Astrocyte (in vitro differentiated cells and primary cell): Measurements from ENCODE around the gene FOXC2. TPM values are rescaled to one million over a fixed set of nuclear protein-coding genes. Genes with fewer than 3 reads are reported as not detected.

Source experiments
- DNase-seq: peaks from one replicate; pipeline ENCODE4 v3.0.0-alpha.2; 2010; ENCODE audit warnings: low read depth
- FAIRE-seq: peaks from 2 replicates; lab custom pipeline; 2011; peaks lifted over from hg19 to GRCh38; lab: Jason Lieb, UNC
- H2AFZ ChIP-seq: 2 replicates; pipeline ENCODE4 v1.6.0; 2012; ENCODE audit warnings: low read depth, low read length, inconsistent platforms
- H3K27ac ChIP-seq: 2 replicates; pipeline ENCODE4 v1.5.1; 2011; ENCODE audit warnings: low read depth, low read length, inconsistent platforms
- H3K27me3 ChIP-seq: 2 replicates; pipeline ENCODE4 v1.6.0; 2011; ENCODE audit warnings: low read length, inconsistent platforms; ENCODE audit not compliant: insufficient read depth
- H3K36me3 ChIP-seq: 2 replicates; pipeline ENCODE4 v1.5.1; 2011; ENCODE audit warnings: low read length, inconsistent platforms; ENCODE audit not compliant: insufficient read depth
- H3K4me1 ChIP-seq: 2 replicates; pipeline ENCODE4 v1.5.1; 2011; ENCODE audit warnings: low read length, inconsistent platforms; ENCODE audit not compliant: insufficient read depth
- H3K4me2 ChIP-seq: 2 replicates; pipeline ENCODE4 v1.6.0; 2012; ENCODE audit warnings: low read length, inconsistent platforms
- H3K4me3 ChIP-seq: 2 replicates; pipeline ENCODE4 v1.5.1; 2011; ENCODE audit warnings: low read depth, mild to moderate bottlenecking, low read length, inconsistent platforms; ENCODE audit not compliant: insufficient read depth
- H3K79me2 ChIP-seq: 2 replicates; pipeline ENCODE4 v1.6.0; 2012; ENCODE audit warnings: mild to moderate bottlenecking, low read length, inconsistent platforms; ENCODE audit not compliant: insufficient read depth
- H3K9ac ChIP-seq: 2 replicates; pipeline ENCODE4 v1.6.0; 2012; ENCODE audit warnings: mild to moderate bottlenecking, low read length, inconsistent platforms
- H3K9me3 ChIP-seq: 2 replicates; pipeline ENCODE4 v1.5.1; 2012; ENCODE audit warnings: low read depth, mild to moderate bottlenecking, low read length, inconsistent platforms; ENCODE audit not compliant: insufficient read depth
- H4K20me1 ChIP-seq: 2 replicates; pipeline ENCODE4 v1.6.0; 2012; ENCODE audit warnings: low read length, inconsistent platforms; ENCODE audit not compliant: insufficient read depth
- H3K27ac Mint-ChIP-seq: one replicate; pipeline ENCODE4 v1.8.0; 2021; ENCODE audit warnings: mild to moderate bottlenecking, mixed read lengths; ENCODE audit not compliant: unreplicated experiment
- H3K27me3 Mint-ChIP-seq: one replicate; pipeline ENCODE4 v1.8.0; 2021; ENCODE audit warnings: low read depth, mixed read lengths; ENCODE audit not compliant: unreplicated experiment
- H3K36me3 Mint-ChIP-seq: one replicate; pipeline ENCODE4 v1.8.0; 2021; ENCODE audit warnings: low read depth, mixed read lengths; ENCODE audit not compliant: unreplicated experiment
- H3K4me1 Mint-ChIP-seq: one replicate; pipeline ENCODE4 v1.8.0; 2021; ENCODE audit warnings: low read depth, mixed read lengths; ENCODE audit not compliant: unreplicated experiment
- H3K4me3 Mint-ChIP-seq: one replicate; pipeline ENCODE4 v1.8.0; 2021; ENCODE audit warnings: mild to moderate bottlenecking, moderate library complexity, mixed read lengths; ENCODE audit not compliant: unreplicated experiment
- H3K9me3 Mint-ChIP-seq: one replicate; pipeline ENCODE4 v1.8.0; 2021; ENCODE audit warnings: mild to moderate bottlenecking, mixed read lengths; ENCODE audit not compliant: unreplicated experiment
- CTCF ChIP-seq: IDR thresholded peaks from 2 replicates; pipeline ENCODE4 v1.5.1; 2011; ENCODE audit warnings: low read depth, mild to moderate bottlenecking, inconsistent platforms, low read length, moderate library complexity; ENCODE audit not compliant: insufficient read depth
- EZH2 ChIP-seq: IDR thresholded peaks from 2 replicates; pipeline ENCODE4 v1.6.1; 2012; ENCODE audit warnings: mild to moderate bottlenecking, low read length, inconsistent platforms; ENCODE audit not compliant: insufficient read depth
- total RNA-seq: library from RNA; stranded (reverse); gene quantifications from 2 replicates; pipeline ENCODE4 v1.2.1, GENCODE V29; 2021

Gene FOXC2
- total RNA-seq, 1 donor from 2014 or later = 15.8 TPM

DNA sequence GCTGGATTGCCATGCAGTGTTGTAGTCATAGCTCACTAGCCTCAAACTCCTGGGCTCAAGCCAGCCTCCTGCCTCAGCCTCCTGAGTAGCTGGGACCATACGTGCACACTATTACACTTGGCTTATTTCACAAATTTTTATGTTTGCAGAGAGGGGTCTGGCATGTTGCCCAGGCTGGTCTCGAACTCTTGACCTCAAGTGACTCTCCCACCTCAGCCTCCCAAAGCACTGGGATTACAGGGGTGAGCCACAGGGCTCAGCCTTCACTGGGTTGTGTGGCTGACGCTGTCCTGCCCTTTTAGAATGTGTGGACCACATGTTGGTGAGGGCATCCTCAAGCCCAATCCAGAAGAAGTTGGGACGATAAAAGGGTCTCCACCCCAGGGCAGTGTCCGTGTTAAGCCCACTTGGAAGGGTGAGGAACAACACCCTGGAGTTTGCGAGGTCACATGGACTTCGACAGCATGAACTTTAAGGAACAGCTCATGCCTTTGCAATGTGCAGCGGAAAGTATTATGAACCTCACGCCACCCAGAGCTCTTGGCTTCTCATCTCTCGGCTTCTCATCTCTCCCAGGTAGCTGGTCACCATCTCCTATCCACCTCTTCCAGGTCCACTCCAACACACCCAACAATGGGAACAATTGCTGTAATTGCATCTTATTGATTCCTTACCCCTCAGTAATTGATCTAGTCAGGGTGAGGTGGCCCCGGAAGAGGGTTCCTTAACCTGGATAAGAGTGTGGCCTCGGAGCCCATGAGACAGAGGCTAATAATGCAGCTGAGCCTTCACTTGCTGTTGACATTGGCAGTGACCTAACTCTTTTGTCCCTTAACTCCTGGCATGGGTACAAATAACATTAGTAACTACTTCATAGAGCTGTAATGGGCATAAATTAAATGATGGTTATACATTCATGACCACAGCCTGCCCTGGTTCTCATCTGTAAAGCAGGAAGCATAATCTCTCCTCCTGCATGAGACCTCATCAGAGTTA is 18.4 kb downstream of the FOXC2 start:
- H3K4me1 Mint-ChIP-seq = peaks cover 20% of the 10 kb centered on the region
- Histone ChIP-seq H3K79me2 (peaks cover 43% of the 10 kb centered on the region), H3K4me3 (peak overlapping the region; percentile 13), H3K27me3 (no peaks in the 10 kb centered on the region), H3K4me1 (peaks cover 65% of the 10 kb centered on the region), H3K9ac (peak overlapping the region; percentile 82), H3K36me3 (no peaks in the 10 kb centered on the region), H4K20me1 (no peaks in the 10 kb centered on the region), H3K4me2 (peak overlapping the region; percentile 78), H3K27ac (peak overlapping the region; percentile 98), H2AFZ (no peak overlapping the region), H3K9me3 (no peaks in the 10 kb centered on the region)
- H3K4me3 Mint-ChIP-seq = no peak overlapping the region
- DNase-seq (peak; percentile 76), FAIRE-seq (no peak)
- peaks cover 2% of the 10 kb centered on the region for H3K36me3 Mint-ChIP-seq
- H3K27ac Mint-ChIP-seq = no peak overlapping the region
- H3K27me3 Mint-ChIP-seq = peaks cover 3% of the 10 kb centered on the region
- H3K9me3 Mint-ChIP-seq = no peaks in the 10 kb centered on the region
- TF ChIP-seq CTCF (no peak), EZH2 (no peak)

DNA sequence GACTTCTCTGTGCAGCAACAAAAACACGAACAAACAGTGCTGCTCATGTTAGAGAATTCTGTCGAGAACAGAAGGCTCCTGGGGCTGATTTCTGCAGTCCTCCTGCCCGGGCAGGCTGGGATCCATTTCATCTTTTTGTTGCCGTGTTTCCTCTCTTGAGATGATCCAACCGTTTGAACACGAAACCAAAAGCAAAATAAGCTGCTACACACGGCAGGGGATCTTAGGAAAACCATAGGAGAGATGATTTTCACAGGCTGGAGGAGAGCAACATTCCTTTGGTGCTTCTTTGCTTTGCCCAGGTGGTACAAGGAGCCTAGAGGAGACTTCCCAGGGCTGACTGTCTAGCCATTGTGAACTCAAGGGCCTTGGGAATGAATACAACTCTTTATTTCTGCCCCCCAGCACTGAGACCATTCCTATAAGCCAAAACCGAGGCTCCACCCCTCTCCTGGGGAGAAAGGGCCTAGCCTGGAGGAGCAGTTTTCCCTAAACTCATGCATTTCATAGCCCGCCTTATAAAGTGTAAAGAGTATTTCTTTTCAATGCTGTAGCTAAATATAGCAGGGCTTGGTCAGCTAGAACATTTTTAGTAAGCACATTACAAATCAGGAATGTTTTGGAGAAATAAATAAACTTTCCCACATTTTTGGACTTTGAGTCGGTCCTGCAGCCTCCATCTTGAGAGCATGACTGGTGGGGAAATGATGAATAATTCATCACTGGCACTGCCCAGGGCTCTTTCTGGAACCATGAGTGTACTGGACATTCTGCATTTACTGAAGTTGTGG is 19.4 kb downstream of the FOXC2 start:
- peak overlapping the region; percentile 98 for H3K27ac ChIP-seq
- H4K20me1 ChIP-seq = no peaks in the 10 kb centered on the region
- H3K36me3 Mint-ChIP-seq = peaks cover 2% of the 10 kb centered on the region
- H3K9me3 ChIP-seq = no peaks in the 10 kb centered on the region
- no peak overlapping the region for H2AFZ ChIP-seq
- peak overlapping the region; percentile 82 for H3K9ac ChIP-seq
- no peak for TF ChIP-seq CTCF
- no peak for TF ChIP-seq EZH2
- H3K27ac Mint-ChIP-seq = no peak overlapping the region
- peaks cover 3% of the 10 kb centered on the region for H3K27me3 Mint-ChIP-seq
- peak overlapping the region; percentile 13 for H3K4me3 ChIP-seq
- H3K27me3 ChIP-seq = no peaks in the 10 kb centered on the region
- FAIRE-seq = peak; percentile 82
- H3K4me3 Mint-ChIP-seq = no peak overlapping the region
- peak; percentile 90 for DNase-seq
- peaks cover 64% of the 10 kb centered on the region for H3K4me1 ChIP-seq
- H3K9me3 Mint-ChIP-seq = no peaks in the 10 kb centered on the region
- H3K4me1 Mint-ChIP-seq = peaks cover 18% of the 10 kb centered on the region
- peaks cover 33% of the 10 kb centered on the region for H3K79me2 ChIP-seq
- H3K36me3 ChIP-seq = no peaks in the 10 kb centered on the region
- H3K4me2 ChIP-seq = peak overlapping the region; percentile 78
